Cardiac fibroblast (primary cell): ENCODE measurements around the gene STXBP6.

ENCODE experiments used
- DNase-seq, 2 donors: peaks; one replicate each; pipeline versions ENCODE4 v3.0.0 to v3.0.0-alpha.2; 2010; ENCODE audit warnings: low read depth in 2 of 2
- H3K4me3 ChIP-seq, 2 donors: replicated peaks in 1 of 2; 1 replicate in 1 of 2; 2 replicates in 1 of 2; pipeline ENCODE4 v1.5.1; 2011; ENCODE audit warnings: low read depth in 2 of 2, low read length in 2 of 2, mild to moderate bottlenecking in 2 of 2, moderate library complexity in 1 of 2
- CTCF ChIP-seq: IDR thresholded peaks from one replicate; pipeline ENCODE4 v1.5.1; 2011; ENCODE audit warnings: low read depth, mild to moderate bottlenecking, low read length, inconsistent platforms

STXBP6 gene

GRCh38 chr14:24908592-24909236, 141.2 kb downstream of the STXBP6 start:
- no peak overlapping the region for H3K4me3 ChIP-seq
- TF ChIP-seq CTCF = no peak
- no peak for DNase-seq

GRCh38 chr14:24904533-24904932, 145.4 kb downstream of the STXBP6 start:
- no peak for TF ChIP-seq CTCF
- no peak for DNase-seq
- H3K4me3 ChIP-seq = no peak overlapping the region

GRCh38 chr14:24903337-24903736, 146.6 kb downstream of the STXBP6 start:
- no peak for TF ChIP-seq CTCF
- peak; percentile 65 to 66 for DNase-seq
- no peak overlapping the region for H3K4me3 ChIP-seq

- DNase-seq = peak; percentile 44 to 65
- TF ChIP-seq CTCF = no peak
- no peak overlapping the region for H3K4me3 ChIP-seq
Measured at GRCh38 chr14:24900269-24901100, 149.5 kb downstream of the STXBP6 start.

- TF ChIP-seq CTCF = no peak
- no peak overlapping the region for H3K4me3 ChIP-seq
- DNase-seq = no peak
Measured at GRCh38 chr14:24897793-24898192, 152.2 kb downstream of the STXBP6 start.

GRCh38 chr14:24895622-24896021, 154.3 kb downstream of the STXBP6 start:
- no peak for DNase-seq
- H3K4me3 ChIP-seq = no peak overlapping the region
- no peak for TF ChIP-seq CTCF
